H1 (cell line): Measurements from ENCODE around the gene GAGE12J. TPM values are rescaled to one million over a fixed set of nuclear protein-coding genes. Genes with fewer than 3 reads are reported as not detected.

ENCODE experiments used
- CHD7 ChIP-seq: fragments of 300-600 bp; sonication (generic); IDR thresholded peaks from 2 replicates; pipeline ENCODE4 v1.7.1; 2012; ENCODE audit warnings: low read length, moderate library complexity, mild to moderate bottlenecking, inconsistent platforms; ENCODE audit not compliant: insufficient replicate concordance
- HDAC2 ChIP-seq, 2 experiments: fragments of 300-600 bp in 1 of 2; sonication (generic) in 1 of 2; IDR thresholded peaks; 2 replicates each; pipeline ENCODE4 v1.6.1; 2011 to 2012; ENCODE audit warnings: low read depth in 2 of 2, low read length in 2 of 2, mild to moderate bottlenecking in 2 of 2, moderate library complexity in 2 of 2, borderline replicate concordance in 1 of 2, inconsistent platforms in 1 of 2
- POLR2AphosphoS5 ChIP-seq: IDR thresholded peaks from 2 replicates; pipeline ENCODE4 v1.6.1; 2011; ENCODE audit warnings: low read depth, low read length
- SIX5 ChIP-seq: IDR thresholded peaks from 2 replicates; pipeline ENCODE4 v1.6.1; 2011; ENCODE audit warnings: mild to moderate bottlenecking, low read depth, low read length
- SP4 ChIP-seq: IDR thresholded peaks from 2 replicates; pipeline ENCODE4 v1.6.1; 2012; ENCODE audit warnings: low read length, inconsistent platforms
- polyA plus RNA-seq, 7 experiments: library from polyadenylated mRNA; depleted of rRNA in 3 of 7; stranded (reverse) in 5 of 7; unstranded in 2 of 7; fragments of >200 nt in 5 of 7; fragments of 200-250 nt in 2 of 7; gene quantifications; 1 replicate in 5 of 7; 2 replicates in 1 of 7; 4 replicates in 1 of 7; pipeline versions ENCODE4 v1.2.1 to v1.2.3, GENCODE V29; 2011 to 2013; ENCODE audit warnings: missing spikeins in 2 of 7, mixed read lengths in 2 of 7
- total RNA-seq: library from RNA; stranded (reverse); fragmentation: NEBNext Ultra II Directional; extraction: Animal tissue kit (Norgen Biotek cat#: 25700); gene quantifications from 2 replicates; pipeline ENCODE4 v1.2.1, GENCODE V29; 2021
- TF ChIP-seq, protein P1 (sequence below): IDR thresholded peaks from 2 replicates; pipeline ENCODE4 v1.6.1; 2012; ENCODE audit warnings: inconsistent platforms

The GAGE12J gene
- total and polyA plus RNA-seq, 2 of the 8 experiments (the other 6 are each of a cell fraction or from before 2014, with no cell fraction given) = not detected

DNA sequence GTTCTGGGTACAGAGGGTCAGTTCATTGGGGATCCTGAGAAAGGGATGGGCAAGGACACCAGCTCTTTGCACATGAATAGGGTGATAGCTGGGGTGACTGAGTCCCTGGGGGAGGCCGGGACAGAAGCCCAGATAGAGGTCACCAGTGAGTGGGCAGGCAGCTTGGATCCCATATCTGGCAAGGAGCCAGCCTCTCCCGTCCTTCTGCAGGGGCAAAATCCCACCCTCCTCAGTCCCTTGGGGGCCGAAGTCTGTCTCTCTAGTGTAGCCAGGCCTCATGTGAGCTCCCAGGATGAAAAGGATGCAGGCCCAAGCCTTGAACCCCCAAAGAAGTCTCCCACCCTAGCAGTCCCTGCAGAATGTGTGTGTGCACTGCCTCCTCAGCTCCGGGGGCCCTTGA lies 35.3 kb upstream of the GAGE12J start (continued):
- TF ChIP-seq CHD7 (no peak), POLR2AphosphoS5 (no peak), HDAC2 (IDR thresholded peaks at IDR 0.05; ENCODE audit: borderline replicate concordance in 1 of 2, low read depth in 2 of 2, low read length in 2 of 2) (no peak), SP4 (no peak), SIX5 (no peak)
- TF ChIP-seq, protein P1, sequence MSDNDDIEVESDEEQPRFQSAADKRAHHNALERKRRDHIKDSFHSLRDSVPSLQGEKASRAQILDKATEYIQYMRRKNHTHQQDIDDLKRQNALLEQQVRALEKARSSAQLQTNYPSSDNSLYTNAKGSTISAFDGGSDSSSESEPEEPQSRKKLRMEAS = no peak
